Measurements from ENCODE around the gene SPIRE2.

Gene SPIRE2

GRCh38 chr16:89908236-89908635, 80.0 kb downstream of the SPIRE2 start:
- H3K4me3 ChIP-seq (ENCODE audit: low read length), result no peak overlapping the region
- TF ChIP-seq CTCF (conservative IDR thresholded peaks at IDR 0.05; ENCODE audit: low read length), result no peak

GRCh38 chr16:89909777-89910716, 81.8 kb downstream of the SPIRE2 start:
- peak; percentile 77 for DNase-seq (ENCODE audit: low read depth)
- no peak overlapping the region for H3K4me3 ChIP-seq (ENCODE audit: low read length)
- TF ChIP-seq CTCF (conservative IDR thresholded peaks at IDR 0.05; ENCODE audit: low read length), result peak; percentile 72

More at GRCh38 chr16:89908236-89908635, 80.0 kb downstream of the SPIRE2 start:
- no peak for DNase-seq (ENCODE audit: low read depth)

- DNase-seq (ENCODE audit: low read depth), result no peak
- no peak for TF ChIP-seq CTCF (conservative IDR thresholded peaks at IDR 0.05; ENCODE audit: low read length)
- H3K4me3 ChIP-seq (ENCODE audit: low read length), result no peak overlapping the region
Observed at GRCh38 chr16:89910717-89911354, 82.6 kb downstream of the SPIRE2 start.

- no peak for TF ChIP-seq CTCF (conservative IDR thresholded peaks at IDR 0.05; ENCODE audit: low read length)
Observed at GRCh38 chr16:89911375-89911774, 83.1 kb downstream of the SPIRE2 start.

GRCh38 chr16:89912143-89912542, 83.9 kb downstream of the SPIRE2 start:
- TF ChIP-seq CTCF (conservative IDR thresholded peaks at IDR 0.05; ENCODE audit: low read length), result no peak
- DNase-seq (ENCODE audit: low read depth), result no peak
- no peak overlapping the region for H3K4me3 ChIP-seq (ENCODE audit: low read length)

More at GRCh38 chr16:89911375-89911774, 83.1 kb downstream of the SPIRE2 start:
- no peak overlapping the region for H3K4me3 ChIP-seq (ENCODE audit: low read length)
- DNase-seq (ENCODE audit: low read depth), result no peak

GRCh38 chr16:89912627-89913026, 84.4 kb downstream of the SPIRE2 start:
- no peak for TF ChIP-seq CTCF (conservative IDR thresholded peaks at IDR 0.05; ENCODE audit: low read length)
- no peak for DNase-seq (ENCODE audit: low read depth)

More at GRCh38 chr16:89912627-89913026, 84.4 kb downstream of the SPIRE2 start:
- H3K4me3 ChIP-seq (ENCODE audit: low read length), result no peak overlapping the region

All from AG10803 (cell line).